GM21619 (cell line): Measurements from ENCODE around the gene PIP5K1A.
"Not testable (repeated sequence)": the region's sequence is repeated elsewhere in the genome, so short reads cannot be mapped to it uniquely, and the experiment has no call there.

ENCODE experiments used
- ATAC-seq: cut with Tn5 transposase; IDR thresholded peaks from one replicate; pipeline ENCODE4 v1.9.1; 2021; ENCODE audit not compliant: unreplicated experiment

The PIP5K1A gene

GRCh38 chr1:151254217-151255213, 56.2 kb downstream of the PIP5K1A start, which contains the start of gene PSMD4:
PSMD4 (plus strand) TSS chr1:151254734; CDS start chr1:151254783, 49 bp downstream.
- peak; percentile 89 for ATAC-seq

GRCh38 chr1:151255381-151255780, 57.0 kb downstream of the PIP5K1A start:
- ATAC-seq = no peak

GRCh38 chr1:151259351-151259750, 61.0 kb downstream of the PIP5K1A start:
- ATAC-seq = no peak

- no peak for ATAC-seq
These were observed 67.3 kb downstream of the PIP5K1A start for GRCh38 chr1:151265446-151266236.

- no peak for ATAC-seq
These were observed 68.0 kb downstream of the PIP5K1A start for GRCh38 chr1:151266315-151266714.

- no peak for ATAC-seq
These were observed 68.5 kb downstream of the PIP5K1A start for GRCh38 chr1:151266821-151267220.

GRCh38 chr1:151267760-151268159, 69.4 kb downstream of the PIP5K1A start:
- ATAC-seq = no peak

GRCh38 chr1:151273924-151274466, 75.6 kb downstream of the PIP5K1A start:
- no peak for ATAC-seq

- not testable (repeated sequence) for ATAC-seq
These were observed 77.0 kb downstream of the PIP5K1A start for GRCh38 chr1:151275341-151275740.

GRCh38 chr1:151277249-151277648, 78.9 kb downstream of the PIP5K1A start:
- ATAC-seq = no peak

GRCh38 chr1:151281225-151281968, 83.0 kb downstream of the PIP5K1A start:
- peak; percentile 27 for ATAC-seq

- ATAC-seq = peak; percentile 87
These were observed 83.9 kb downstream of the PIP5K1A start, which contains the start of gene ZNF687 for GRCh38 chr1:151281969-151282882. ZNF687 (plus strand) TSS chr1:151282299; CDS start chr1:151286292, 3,993 bp downstream.

GRCh38 chr1:151282883-151283725, 84.8 kb downstream of the PIP5K1A start:
- ATAC-seq = no peak

- ATAC-seq = no peak
These were observed 85.7 kb downstream of the PIP5K1A start for GRCh38 chr1:151284013-151284577.

- ATAC-seq = no peak
These were observed 88.4 kb downstream of the PIP5K1A start for GRCh38 chr1:151286619-151287340.

- no peak for ATAC-seq
These were observed 89.0 kb downstream of the PIP5K1A start for GRCh38 chr1:151287341-151287699.

GRCh38 chr1:151287767-151288500, 89.6 kb downstream of the PIP5K1A start:
- no peak for ATAC-seq
